H9 (cell line): ENCODE measurements around the gene R3HCC1L. TPM values are rescaled to one million over a fixed set of nuclear protein-coding genes. Genes with fewer than 3 reads are reported as not detected.

Source experiments
- DNase-seq: peaks from one replicate; pipeline ENCODE4 v3.0.0-alpha.2; 2017
- H2AFZ ChIP-seq: one replicate; pipeline ENCODE4 v1.6.1; 2013; ENCODE audit warnings: mild to moderate bottlenecking, low read length, control low read depth, moderate library complexity
- H2AK5ac ChIP-seq: 2 replicates; pipeline ENCODE4 v1.6.1; 2013; ENCODE audit warnings: low read length, control low read depth, mixed read lengths; ENCODE audit not compliant: insufficient read length
- H2BK120ac ChIP-seq: one replicate; pipeline ENCODE4 v1.6.1; 2013; ENCODE audit warnings: low read depth, mild to moderate bottlenecking, low read length, control low read depth, inconsistent platforms; ENCODE audit not compliant: poor library complexity, severe bottlenecking
- H2BK12ac ChIP-seq: 2 replicates; pipeline ENCODE4 v1.6.1; 2013; ENCODE audit warnings: low read length, control low read depth, mixed read lengths, low read depth; ENCODE audit not compliant: insufficient read length
- H2BK15ac ChIP-seq: 2 replicates; pipeline ENCODE4 v1.6.1; 2013; ENCODE audit warnings: low read depth, low read length, control low read depth
- H2BK20ac ChIP-seq: one replicate; pipeline ENCODE4 v1.6.1; 2013; ENCODE audit warnings: low read depth, mild to moderate bottlenecking, low read length, control low read depth, inconsistent platforms; ENCODE audit not compliant: poor library complexity, severe bottlenecking
- H2BK5ac ChIP-seq: 2 replicates; pipeline ENCODE4 v1.6.1; 2013; ENCODE audit warnings: low read length, control low read depth, mixed read lengths; ENCODE audit not compliant: insufficient read length
- H3K14ac ChIP-seq: 2 replicates; pipeline ENCODE4 v1.6.1; 2013; ENCODE audit warnings: low read length, control low read depth; ENCODE audit not compliant: insufficient read depth
- H3K18ac ChIP-seq: 2 replicates; pipeline ENCODE4 v1.6.1; 2013; ENCODE audit warnings: low read depth, mild to moderate bottlenecking, mixed read lengths, low read length, control low read depth; ENCODE audit not compliant: insufficient read length
- H3K23ac ChIP-seq: 2 replicates; pipeline ENCODE4 v1.6.1; 2013; ENCODE audit warnings: low read length, control low read depth, mixed read lengths, low read depth; ENCODE audit not compliant: insufficient read length
- H3K23me2 ChIP-seq: 2 replicates; pipeline ENCODE4 v1.6.1; 2013; ENCODE audit warnings: low read depth, mild to moderate bottlenecking, mixed read lengths, low read length, control low read depth; ENCODE audit not compliant: insufficient read length, poor library complexity, severe bottlenecking
- H3K27ac ChIP-seq: 2 replicates; pipeline ENCODE4 v1.5.1; 2013; ENCODE audit warnings: low read length, control low read depth, mixed read lengths, low read depth; ENCODE audit not compliant: insufficient read length
- H3K27me3 ChIP-seq: 2 replicates; pipeline ENCODE4 v1.6.1; 2013; ENCODE audit warnings: low read length, control low read depth, inconsistent platforms; ENCODE audit not compliant: insufficient read depth
- H3K4ac ChIP-seq: 2 replicates; pipeline ENCODE4 v1.6.1; 2013; ENCODE audit warnings: low read depth, mild to moderate bottlenecking, control low read depth, inconsistent platforms, low read length, moderate library complexity
- H3K4me1 ChIP-seq: 2 replicates; pipeline ENCODE4 v1.6.1; 2013; ENCODE audit warnings: low read length, control low read depth, inconsistent platforms; ENCODE audit not compliant: insufficient read depth
- H3K4me2 ChIP-seq: 2 replicates; pipeline ENCODE4 v1.6.1; 2013; ENCODE audit warnings: low read length, control low read depth, mixed read lengths; ENCODE audit not compliant: insufficient read length, insufficient read depth
- H3K56ac ChIP-seq: 2 replicates; pipeline ENCODE4 v1.6.1; 2013; ENCODE audit warnings: low read depth, mild to moderate bottlenecking, mixed read lengths, low read length, control low read depth; ENCODE audit not compliant: insufficient read length
- H3K79me1 ChIP-seq: 2 replicates; pipeline ENCODE4 v1.6.1; 2013; ENCODE audit warnings: low read depth, mild to moderate bottlenecking, moderate library complexity, low read length, control low read depth, inconsistent platforms; ENCODE audit not compliant: insufficient read depth, poor library complexity, severe bottlenecking
- H3K79me2 ChIP-seq: 2 replicates; pipeline ENCODE4 v1.6.1; 2013; ENCODE audit warnings: low read length, control low read depth, inconsistent platforms; ENCODE audit not compliant: insufficient read depth
- H3K9ac ChIP-seq: 2 replicates; pipeline ENCODE4 v1.6.1; 2013; ENCODE audit warnings: low read length, control low read depth, mixed read lengths; ENCODE audit not compliant: insufficient read length; ENCODE audit errors: extremely low read depth
- H3K9me3 ChIP-seq: one replicate; pipeline ENCODE4 v1.6.1; 2013; ENCODE audit warnings: low read depth, low read length, inconsistent platforms; ENCODE audit not compliant: control insufficient read depth
- H3T11ph ChIP-seq: one replicate; pipeline ENCODE4 v1.6.1; 2013; ENCODE audit warnings: mild to moderate bottlenecking, low read length, control low read depth, inconsistent platforms
- H4K20me1 ChIP-seq: one replicate; pipeline ENCODE4 v1.6.1; 2013; ENCODE audit not compliant: control insufficient read depth, insufficient read length, insufficient read depth
- H4K5ac ChIP-seq: 2 replicates; pipeline ENCODE4 v1.6.1; 2013; ENCODE audit warnings: low read depth, mild to moderate bottlenecking, mixed read lengths, low read length, control low read depth; ENCODE audit not compliant: insufficient read length
- H4K8ac ChIP-seq: replicated peaks from 2 replicates; pipeline ENCODE4 v1.6.1; 2013; ENCODE audit warnings: low read length, control low read depth, mixed read lengths, low read depth; ENCODE audit not compliant: insufficient read length
- H4K91ac ChIP-seq: 2 replicates; pipeline ENCODE4 v1.6.1; 2013; ENCODE audit warnings: low read depth, mild to moderate bottlenecking, moderate library complexity, mixed read lengths, low read length, control low read depth; ENCODE audit not compliant: insufficient read length
- H3K27ac Mint-ChIP-seq, 3 experiments: 2 replicates in 2 of 3; 3 replicates in 1 of 3; pipeline ENCODE4 v1.8.0; 2020 to 2021; ENCODE audit warnings: mixed read lengths in 3 of 3, mild to moderate bottlenecking in 1 of 3, moderate library complexity in 1 of 3
- H3K27me3 Mint-ChIP-seq: 2 replicates; pipeline ENCODE4 v1.8.0; 2021; ENCODE audit warnings: low read depth, mild to moderate bottlenecking, moderate library complexity, mixed read lengths
- H3K36me3 Mint-ChIP-seq, 3 experiments: 2 replicates in 2 of 3; 3 replicates in 1 of 3; pipeline ENCODE4 v1.8.0; 2020 to 2021; ENCODE audit warnings: low read depth in 3 of 3, mixed read lengths in 3 of 3; ENCODE audit not compliant: insufficient read depth in 1 of 3
- H3K4me1 Mint-ChIP-seq, 2 experiments: 2 replicates each; pipeline ENCODE4 v1.8.0; 2020; ENCODE audit warnings: mixed read lengths in 2 of 2
- H3K4me3 Mint-ChIP-seq, 2 experiments: 2 replicates in 1 of 2; 3 replicates in 1 of 2; pipeline ENCODE4 v1.8.0; 2020 to 2021; ENCODE audit warnings: mild to moderate bottlenecking in 2 of 2, mixed read lengths in 2 of 2, moderate library complexity in 1 of 2
- H3K9me3 Mint-ChIP-seq, 2 experiments: 2 replicates in 1 of 2; 3 replicates in 1 of 2; pipeline ENCODE4 v1.8.0; 2020; ENCODE audit warnings: mild to moderate bottlenecking in 2 of 2, mixed read lengths in 2 of 2, moderate library complexity in 1 of 2
- CTCF ChIP-seq: fragments of 200-600 bp; sonication (generic); conservative IDR thresholded peaks from 3 replicates; pipeline ENCODE4 v1.8.0; 2021; ENCODE audit warnings: antibody characterized with exemption, mild to moderate bottlenecking
- total RNA-seq: library from RNA; stranded (reverse); gene quantifications from 2 replicates; pipeline ENCODE4 v1.2.1, GENCODE V29; 2021

The R3HCC1L gene
- total RNA-seq, 1 experiment from 2014 or later: 18.5 TPM

- H3K36me3 Mint-ChIP-seq: peaks cover 2 to 6% (median 4%) of the 10 kb centered on the region in 3 experiments; a peak in 6 of 7 replicates
- no peak overlapping the region for H4K91ac ChIP-seq
- no peaks in the 10 kb centered on the region for H3K23me2 ChIP-seq
- no peaks in the 10 kb centered on the region for H4K20me1 ChIP-seq
- H2AFZ ChIP-seq: no peak overlapping the region
- H3K27me3 Mint-ChIP-seq: no peaks in the 10 kb centered on the region
- H2BK15ac ChIP-seq: no peak overlapping the region
- H4K5ac ChIP-seq: no peak overlapping the region
- no peak overlapping the region for H3K14ac ChIP-seq
- no peaks in the 10 kb centered on the region for H3K9me3 ChIP-seq
- no peak for TF ChIP-seq CTCF
- H3K4me1 Mint-ChIP-seq: peaks cover 3 to 9% of the 10 kb centered on the region in 2 experiments; a peak in 2 of 4 replicates
- no peak overlapping the region for H3K4me3 Mint-ChIP-seq
- no peak overlapping the region for H4K8ac ChIP-seq
- H3K4me2 ChIP-seq: no peak overlapping the region
- peaks cover 2% of the 10 kb centered on the region; the same call in 1 of the 2 replicates for H3K79me2 ChIP-seq
- no peak overlapping the region for H2BK5ac ChIP-seq
- H3K18ac ChIP-seq: no peak overlapping the region
- peaks cover 9% of the 10 kb centered on the region for H3K79me1 ChIP-seq
- no peak for DNase-seq
- no peak overlapping the region for H3K23ac ChIP-seq
- H3K9me3 Mint-ChIP-seq: peaks cover 0 to 4% of the 10 kb centered on the region in 2 experiments; a peak in 2 of 5 replicates
- H3K27me3 ChIP-seq: no peaks in the 10 kb centered on the region
- H3K9ac ChIP-seq: no peak overlapping the region
- H3K27ac ChIP-seq: no peak overlapping the region
- no peak overlapping the region for H2BK120ac ChIP-seq
- no peak overlapping the region for H3K56ac ChIP-seq
- no peak overlapping the region for H3K4ac ChIP-seq
- peak overlapping the region in 1 of 3 experiments; percentile 32; a peak in 1 of 7 replicates for H3K27ac Mint-ChIP-seq
- H3K4me1 ChIP-seq: peaks cover 2% of the 10 kb centered on the region; the same call in 1 of the 2 replicates
- H3T11ph ChIP-seq: no peak overlapping the region
- H2AK5ac ChIP-seq: no peak overlapping the region
- no peak overlapping the region for H2BK12ac ChIP-seq
- H2BK20ac ChIP-seq: no peak overlapping the region
These were observed 7.1 kb downstream of the R3HCC1L start for GRCh38 chr10:98141484-98142073.
